ENCODE results near the gene HYPK. TPM values are rescaled to one million over a fixed set of nuclear protein-coding genes. Genes with fewer than 3 reads are reported as not detected.

The HYPK gene
- total RNA-seq, 2 experiments from 2014 or later = 15.0 to 18.1 TPM

DNA sequence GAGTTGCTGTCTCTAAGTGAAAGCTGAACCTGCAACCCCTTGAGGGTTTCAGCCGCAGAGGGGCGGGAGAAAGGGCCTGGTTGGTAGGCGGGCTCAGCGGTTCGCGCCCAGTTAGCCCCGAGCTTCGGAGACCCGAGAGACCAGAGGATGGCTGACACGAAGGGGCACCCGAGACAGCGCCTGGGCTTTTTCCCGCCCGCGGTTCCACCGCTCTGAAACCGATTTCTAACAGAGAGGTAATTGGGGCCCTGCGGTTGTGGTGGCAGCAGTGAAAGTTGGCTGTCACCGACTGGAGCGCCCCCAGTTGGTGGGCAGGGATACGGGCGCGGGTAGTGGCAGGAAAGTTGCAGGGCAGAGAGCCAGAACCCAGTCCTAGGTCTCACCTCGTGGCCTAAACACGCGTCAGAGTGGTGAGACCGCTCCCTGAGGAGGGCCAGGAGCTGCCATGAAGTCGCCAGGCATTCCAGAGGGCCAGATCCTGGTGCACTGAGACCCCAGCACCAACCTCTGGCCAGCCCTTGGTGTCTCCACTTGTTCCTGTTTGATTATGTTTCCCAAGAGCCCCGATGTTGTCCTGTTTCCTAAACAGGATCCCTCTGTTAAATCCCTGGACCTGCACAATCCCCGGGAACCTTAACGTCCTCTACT is 23.0 kb upstream of the HYPK start:
- Mint-ChIP-seq H3K36me3 (ENCODE audit: low read depth) (peaks cover 14% of the 10 kb centered on the region), H3K27ac (peak overlapping the region; percentile 95), H3K27me3 (peaks cover 3% of the 10 kb centered on the region), H3K4me3 (peak overlapping the region; percentile 92), H3K9me3 (no peaks in the 10 kb centered on the region), H3K4me1 (peaks cover 36% of the 10 kb centered on the region)
- ChIA-PET CTCF (interaction anchor here (0.9 to 2.5 kb wide), 7 partner anchors 8 to 31 kb away, joined by 3 to 8 read pairs (median 3); partner anchors contain the start of gene PDIA3), POLR2A (interaction anchor here (0.9 to 1.2 kb wide), 2 partner anchors 23 to 47 kb away, joined by 3 to 4 read pairs; partner anchors contain the start of genes HYPK and MFAP1)
- DNase-seq = peak; percentile 87

GRCh38 chr15:43779016-43779415 is 21.4 kb upstream of the HYPK start:
- peak overlapping the region; percentile 42 for H3K27ac Mint-ChIP-seq
- H3K27me3 Mint-ChIP-seq = peaks cover 3% of the 10 kb centered on the region
- H3K36me3 Mint-ChIP-seq (ENCODE audit: low read depth) = peaks cover 5% of the 10 kb centered on the region
- no peaks in the 10 kb centered on the region for H3K9me3 Mint-ChIP-seq
- ChIA-PET CTCF (no interaction called here), POLR2A (no interaction called here)
- peaks cover 36% of the 10 kb centered on the region for H3K4me1 Mint-ChIP-seq
- no peak for DNase-seq
- H3K4me3 Mint-ChIP-seq = peak overlapping the region; percentile 8

DNA sequence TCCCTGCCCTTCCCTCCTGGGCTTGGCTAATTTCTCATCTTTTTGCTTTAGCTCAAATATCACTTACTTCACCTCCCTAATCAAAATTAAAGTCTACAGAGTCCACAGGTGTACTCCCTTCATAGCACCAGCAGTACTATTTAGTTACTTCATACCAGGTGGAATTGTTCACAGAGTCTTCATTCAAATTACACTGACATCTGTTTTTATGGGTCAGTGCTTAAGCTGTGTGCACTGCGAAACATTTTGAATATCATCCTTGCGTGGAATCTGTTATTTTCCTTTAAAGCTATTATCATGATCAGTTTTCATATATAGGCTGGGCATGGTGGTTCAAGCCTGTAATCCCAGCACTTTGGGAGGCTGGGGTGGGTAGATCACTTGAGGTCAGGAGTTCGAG is 11.0 kb upstream of the HYPK start:
- no peaks in the 10 kb centered on the region for H3K27me3 Mint-ChIP-seq

DNA sequence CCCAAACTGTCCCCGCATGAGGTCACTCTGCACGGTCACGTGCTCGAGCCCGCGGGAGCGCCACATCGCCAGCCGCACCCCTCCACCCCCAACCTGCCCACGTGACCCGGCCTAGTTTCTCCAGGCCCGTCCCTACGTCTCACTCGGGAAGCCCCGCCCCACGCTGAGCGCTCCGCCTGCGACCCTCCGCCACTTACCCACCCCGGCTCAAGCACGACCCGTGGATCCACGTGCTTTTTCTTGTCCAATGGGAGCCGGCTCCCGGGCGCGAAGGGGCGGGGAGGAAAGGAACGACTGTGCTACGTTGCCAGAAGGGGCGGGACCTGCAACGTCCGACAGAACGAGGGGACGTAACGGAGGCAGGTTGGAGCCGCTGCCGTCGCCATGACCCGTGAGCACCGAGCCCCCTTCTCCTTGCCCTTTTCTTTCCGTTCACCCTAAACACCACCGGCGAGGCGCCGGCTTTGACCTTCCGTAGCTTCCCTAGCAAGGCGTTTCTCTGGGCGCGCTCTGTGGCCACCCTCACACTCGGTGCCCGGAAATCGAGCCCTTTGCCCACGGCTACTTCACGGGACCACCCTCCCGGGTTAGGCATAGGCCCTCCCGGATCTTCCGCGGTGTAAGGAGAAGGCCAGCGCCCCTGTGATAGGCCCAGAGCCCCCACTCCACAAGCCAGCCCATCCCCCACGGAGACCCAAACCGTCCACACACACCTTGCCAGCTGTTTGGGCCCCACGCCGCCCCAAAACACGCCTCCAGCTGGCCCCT is 8.2 kb upstream of the HYPK start, which contains the start of gene SERF2:
TSS of gene SERF2 (plus strand) at position 328 of the 768 bp plus-strand sequence. CDS start at position 385, 57 bp downstream.
- no peaks in the 10 kb centered on the region for H3K9me3 Mint-ChIP-seq
- POLR2A ChIA-PET = interaction anchor here (1.2 kb wide), 1 partner anchor 32 kb away, joined by 3 read pairs; the partner anchor contains the start of gene MFAP1
- no peaks in the 10 kb centered on the region for H3K27me3 Mint-ChIP-seq
- H3K36me3 Mint-ChIP-seq (ENCODE audit: low read depth) = peaks cover 47% of the 10 kb centered on the region
- peak; percentile 100 for DNase-seq
- H3K4me3 Mint-ChIP-seq = peak within 1 kb of the TSS; percentile 93
- H3K27ac Mint-ChIP-seq = peak within 1 kb of the TSS; percentile 98
- CTCF ChIA-PET = interaction anchor here (1.0 to 1.6 kb wide), 3 partner anchors 9 to 16 kb away, joined by 3 to 8 read pairs (median 3); partner anchors contain the start of genes ELL3 and HYPK
- H3K4me1 Mint-ChIP-seq = peaks cover 44% of the 10 kb centered on the region

More for the DNA sequence above, 11.0 kb upstream of the HYPK start:
- no peak for DNase-seq
- peaks cover 23% of the 10 kb centered on the region for H3K36me3 Mint-ChIP-seq (ENCODE audit: low read depth)
- ChIA-PET POLR2A (no interaction called here), CTCF (interaction anchor here (2.5 kb wide), 1 partner anchor 13 kb away, joined by 8 read pairs; the partner anchor contains the start of gene ELL3)
- no peak overlapping the region for H3K27ac Mint-ChIP-seq
- no peaks in the 10 kb centered on the region for H3K9me3 Mint-ChIP-seq
- H3K4me3 Mint-ChIP-seq = no peak overlapping the region
- peaks cover 19% of the 10 kb centered on the region for H3K4me1 Mint-ChIP-seq

DNA sequence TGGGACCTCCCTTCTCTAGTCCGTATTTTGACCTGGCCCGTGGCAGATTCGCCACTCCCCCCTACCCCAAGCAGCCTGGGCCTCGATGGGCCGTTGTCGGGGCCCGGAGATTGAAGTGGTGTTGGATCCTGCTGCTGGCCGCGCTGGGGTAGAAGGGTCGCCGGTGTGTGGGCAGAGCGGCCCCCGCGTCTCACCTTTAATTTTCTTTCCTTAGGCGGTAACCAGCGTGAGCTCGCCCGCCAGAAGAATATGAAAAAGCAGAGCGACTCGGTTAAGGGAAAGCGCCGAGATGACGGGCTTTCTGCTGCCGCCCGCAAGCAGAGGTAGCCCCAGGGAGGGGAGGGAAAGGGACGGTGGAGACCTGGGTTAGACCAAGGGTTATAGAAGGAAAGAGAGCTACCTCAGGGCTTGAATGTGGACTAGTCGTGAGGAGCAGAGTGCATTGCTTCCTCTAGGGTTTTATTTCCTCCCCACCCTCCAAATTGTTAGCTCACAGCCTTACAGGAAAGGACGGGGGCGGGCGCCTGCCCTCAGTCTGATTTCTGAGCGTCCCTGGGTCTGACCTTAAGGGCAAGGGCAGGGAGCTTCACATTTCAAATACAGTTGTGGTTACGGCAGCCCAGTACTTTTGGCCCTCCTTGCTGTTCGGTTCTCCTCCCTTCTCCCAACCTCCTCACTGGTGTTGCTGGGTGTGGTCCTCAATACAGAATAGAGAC is 7.5 kb upstream of the HYPK start:
- CTCF ChIA-PET = interaction anchor here (1.0 kb wide), 1 partner anchor 12 kb away, joined by 3 read pairs; no protein-coding TSS in a partner anchor
- Mint-ChIP-seq H3K36me3 (ENCODE audit: low read depth) (peaks cover 51% of the 10 kb centered on the region), H3K27ac (peak overlapping the region; percentile 98), H3K9me3 (no peaks in the 10 kb centered on the region), H3K4me1 (peaks cover 47% of the 10 kb centered on the region), H3K27me3 (no peaks in the 10 kb centered on the region), H3K4me3 (peak overlapping the region; percentile 93)
- POLR2A ChIA-PET = interaction anchor here (0.8 to 1.2 kb wide), 2 partner anchors 32 to 34 kb away, joined by 3 read pairs; partner anchors contain the start of gene MFAP1
- DNase-seq = peak; percentile 32

DNA sequence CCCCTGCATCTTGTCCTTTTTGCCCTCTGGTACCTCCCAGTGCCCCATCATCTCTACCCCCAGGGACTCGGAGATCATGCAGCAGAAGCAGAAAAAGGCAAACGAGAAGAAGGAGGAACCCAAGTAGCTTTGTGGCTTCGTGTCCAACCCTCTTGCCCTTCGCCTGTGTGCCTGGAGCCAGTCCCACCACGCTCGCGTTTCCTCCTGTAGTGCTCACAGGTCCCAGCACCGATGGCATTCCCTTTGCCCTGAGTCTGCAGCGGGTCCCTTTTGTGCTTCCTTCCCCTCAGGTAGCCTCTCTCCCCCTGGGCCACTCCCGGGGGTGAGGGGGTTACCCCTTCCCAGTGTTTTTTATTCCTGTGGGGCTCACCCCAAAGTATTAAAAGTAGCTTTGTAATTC is 6.8 kb upstream of the HYPK start:
- peaks cover 57% of the 10 kb centered on the region for H3K36me3 Mint-ChIP-seq (ENCODE audit: low read depth)
- CTCF ChIA-PET = interaction anchor here (1.0 kb wide), 2 partner anchors 11 to 17 kb away, joined by 3 read pairs; partner anchors contain the start of gene ELL3

GRCh38 chr15:43794269-43795037 is 5.9 kb upstream of the HYPK start:
- CTCF ChIA-PET = interaction anchor here (0.9 to 1.8 kb wide), 4 partner anchors 10 to 49 kb away, joined by 3 to 6 read pairs (median 3); partner anchors contain the start of gene ELL3
- Mint-ChIP-seq H3K4me3 (peak overlapping the region; percentile 93), H3K27ac (peak overlapping the region; percentile 98), H3K9me3 (no peaks in the 10 kb centered on the region), H3K27me3 (no peaks in the 10 kb centered on the region), H3K4me1 (peaks cover 59% of the 10 kb centered on the region), H3K36me3 (ENCODE audit: low read depth) (peaks cover 64% of the 10 kb centered on the region)
- POLR2A ChIA-PET = interaction anchor here (0.9 kb wide), 1 partner anchor 30 kb away, joined by 3 read pairs; the partner anchor contains the start of gene MFAP1
- no peak for DNase-seq

More for the DNA sequence above, 6.8 kb upstream of the HYPK start:
- H3K4me3 Mint-ChIP-seq = peak overlapping the region; percentile 93
- POLR2A ChIA-PET = interaction anchor here (0.8 to 1.2 kb wide), 2 partner anchors 31 to 34 kb away, joined by 3 read pairs; partner anchors contain the start of gene MFAP1
- no peaks in the 10 kb centered on the region for H3K27me3 Mint-ChIP-seq
- DNase-seq = no peak
- H3K4me1 Mint-ChIP-seq = peaks cover 53% of the 10 kb centered on the region
- H3K9me3 Mint-ChIP-seq = no peaks in the 10 kb centered on the region
- H3K27ac Mint-ChIP-seq = peak overlapping the region; percentile 98

GRCh38 chr15:43795197-43795596 is 5.2 kb upstream of the HYPK start:
- H3K4me3 Mint-ChIP-seq = no peak overlapping the region
- no peak overlapping the region for H3K27ac Mint-ChIP-seq
- H3K4me1 Mint-ChIP-seq = peaks cover 67% of the 10 kb centered on the region
- peaks cover 71% of the 10 kb centered on the region for H3K36me3 Mint-ChIP-seq (ENCODE audit: low read depth)
- no peak for DNase-seq
- no peaks in the 10 kb centered on the region for H3K9me3 Mint-ChIP-seq
- CTCF ChIA-PET = interaction anchor here (0.6 to 1.8 kb wide), 4 partner anchors 10 to 1289 kb away, joined by 3 to 6 read pairs (median 4); partner anchors contain the start of gene ELL3
- no peaks in the 10 kb centered on the region for H3K27me3 Mint-ChIP-seq
- POLR2A ChIA-PET = interaction anchor here (0.9 kb wide), 1 partner anchor 29 kb away, joined by 3 read pairs; the partner anchor contains the start of gene MFAP1

- Mint-ChIP-seq H3K9me3 (no peaks in the 10 kb centered on the region), H3K27me3 (no peaks in the 10 kb centered on the region), H3K4me1 (peaks cover 72% of the 10 kb centered on the region), H3K4me3 (no peak overlapping the region), H3K36me3 (ENCODE audit: low read depth) (peaks cover 78% of the 10 kb centered on the region), H3K27ac (peak overlapping the region; percentile 42)
- CTCF ChIA-PET = interaction anchor here (0.6 to 1.8 kb wide), 3 partner anchors 9 to 1290 kb away, joined by 4 to 6 read pairs (median 5); no protein-coding TSS in a partner anchor
- no peak for DNase-seq
- POLR2A ChIA-PET = interaction anchor here (0.6 kb wide), 1 partner anchor 881 kb away, joined by 3 read pairs; no protein-coding TSS in a partner anchor
Observed at GRCh38 chr15:43795997-43796396, 4.4 kb upstream of the HYPK start.

- no peak overlapping the region for H3K27ac Mint-ChIP-seq
- H3K4me3 Mint-ChIP-seq = no peak overlapping the region
- peaks cover 75% of the 10 kb centered on the region for H3K4me1 Mint-ChIP-seq
- no peaks in the 10 kb centered on the region for H3K9me3 Mint-ChIP-seq
- no peaks in the 10 kb centered on the region for H3K27me3 Mint-ChIP-seq
- H3K36me3 Mint-ChIP-seq (ENCODE audit: low read depth) = peaks cover 84% of the 10 kb centered on the region
- CTCF ChIA-PET = interaction anchor here (0.6 to 1.4 kb wide), 4 partner anchors 16 to 1088 kb away, joined by 3 to 4 read pairs (median 3); partner anchors contain the start of genes TUBGCP4 and ZSCAN29
- DNase-seq = no peak
- POLR2A ChIA-PET = interaction anchor here (0.6 kb wide), 2 partner anchors 881 to 1297 kb away, joined by 3 read pairs; no protein-coding TSS in a partner anchor
Observed at GRCh38 chr15:43796566-43796965, 3.8 kb upstream of the HYPK start.

All from activated CD4-positive, alpha-beta T cell treated with anti-CD3 and anti-CD28 coated beads, Interleukin-2, amount 10 ng/mL, durations not matched to agents 7 days and 5 days (primary cell).